ENCODE measurements around the gene MED25.

MED25 gene

GRCh38 chr19:49855676-49856573 is 37.8 kb downstream of the MED25 start:
- TF ChIP-seq CTCF (IDR thresholded peaks at IDR 0.05; ENCODE audit: low read depth, low read length): no peak
- DNase-seq (ENCODE audit: low read depth in 2 of 2): no peak
- H3K4me3 ChIP-seq (replicated peaks in 1 of 2; ENCODE audit: low read depth in 2 of 2, low read length in 2 of 2): no peak overlapping the region

GRCh38 chr19:49856574-49857021 is 38.5 kb downstream of the MED25 start:
- no peak for DNase-seq (ENCODE audit: low read depth in 2 of 2)
- no peak overlapping the region for H3K4me3 ChIP-seq (replicated peaks in 1 of 2; ENCODE audit: low read depth in 2 of 2, low read length in 2 of 2)
- no peak for TF ChIP-seq CTCF (IDR thresholded peaks at IDR 0.05; ENCODE audit: low read depth, low read length)

- DNase-seq (ENCODE audit: low read depth in 2 of 2): no peak
- TF ChIP-seq CTCF (IDR thresholded peaks at IDR 0.05; ENCODE audit: low read depth, low read length): no peak
- no peak overlapping the region for H3K4me3 ChIP-seq (replicated peaks in 1 of 2; ENCODE audit: low read depth in 2 of 2, low read length in 2 of 2)
Observed at GRCh38 chr19:49857061-49857837, 39.2 kb downstream of the MED25 start.

- TF ChIP-seq CTCF (IDR thresholded peaks at IDR 0.05; ENCODE audit: low read depth, low read length): no peak
- H3K4me3 ChIP-seq (replicated peaks in 1 of 2; ENCODE audit: low read depth in 2 of 2, low read length in 2 of 2): no peak overlapping the region
Observed at GRCh38 chr19:49857838-49858087, 39.7 kb downstream of the MED25 start.

GRCh38 chr19:49858088-49858985 is 40.2 kb downstream of the MED25 start:
- H3K4me3 ChIP-seq (replicated peaks in 1 of 2; ENCODE audit: low read depth in 2 of 2, low read length in 2 of 2): no peak overlapping the region
- no peak for DNase-seq (ENCODE audit: low read depth in 2 of 2)
- no peak for TF ChIP-seq CTCF (IDR thresholded peaks at IDR 0.05; ENCODE audit: low read depth, low read length)

More at GRCh38 chr19:49857838-49858087, 39.7 kb downstream of the MED25 start:
- DNase-seq (ENCODE audit: low read depth in 2 of 2): no peak

GRCh38 chr19:49859682-49860335 is 41.7 kb downstream of the MED25 start:
- no peak for DNase-seq (ENCODE audit: low read depth in 2 of 2)
- H3K4me3 ChIP-seq (replicated peaks in 1 of 2; ENCODE audit: low read depth in 2 of 2, low read length in 2 of 2): no peak overlapping the region
- no peak for TF ChIP-seq CTCF (IDR thresholded peaks at IDR 0.05; ENCODE audit: low read depth, low read length)

All from cardiac fibroblast (primary cell).